GM19025 (cell line): Measurements from ENCODE around the gene ZNF625.

ENCODE experiments used
- ATAC-seq: cut with Tn5 transposase; IDR thresholded peaks from one replicate; pipeline ENCODE4 v1.9.1; 2021; ENCODE audit warnings: mild to moderate bottlenecking, low read depth, moderate library complexity; ENCODE audit not compliant: unreplicated experiment

Gene ZNF625

GRCh38 chr19:12156223-12157058 lies at the start of gene ZNF625:
Gene ZNF625 (minus strand): TSS chr19:12156734. CDS start chr19:12156558, 176 bp downstream.
- peak; percentile 94 for ATAC-seq

DNA sequence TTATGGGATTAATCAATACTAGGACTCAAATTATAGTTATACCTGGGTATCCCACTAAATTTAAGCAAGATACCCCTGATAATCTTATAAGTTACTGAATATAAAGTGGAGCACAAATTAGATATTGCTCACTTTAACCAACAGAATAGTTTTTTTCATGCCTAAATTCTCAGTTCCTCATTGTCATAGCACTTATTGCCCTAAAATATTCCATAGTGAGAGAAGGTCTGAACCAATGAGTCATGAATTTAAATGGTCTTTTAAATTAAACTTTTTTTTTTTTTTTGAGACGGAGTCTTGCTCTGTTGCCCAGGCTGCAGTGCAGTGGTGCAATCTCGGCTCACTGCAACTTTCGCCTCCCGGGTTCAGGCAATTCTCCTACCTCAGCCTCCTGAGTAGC lies 48.8 kb upstream of the ZNF625 start:
- no peak for ATAC-seq

GRCh38 chr19:12202250-12202649 lies 45.7 kb upstream of the ZNF625 start:
- ATAC-seq: no peak

- ATAC-seq: no peak
These were observed 43.4 kb upstream of the ZNF625 start for GRCh38 chr19:12199757-12200419.

DNA sequence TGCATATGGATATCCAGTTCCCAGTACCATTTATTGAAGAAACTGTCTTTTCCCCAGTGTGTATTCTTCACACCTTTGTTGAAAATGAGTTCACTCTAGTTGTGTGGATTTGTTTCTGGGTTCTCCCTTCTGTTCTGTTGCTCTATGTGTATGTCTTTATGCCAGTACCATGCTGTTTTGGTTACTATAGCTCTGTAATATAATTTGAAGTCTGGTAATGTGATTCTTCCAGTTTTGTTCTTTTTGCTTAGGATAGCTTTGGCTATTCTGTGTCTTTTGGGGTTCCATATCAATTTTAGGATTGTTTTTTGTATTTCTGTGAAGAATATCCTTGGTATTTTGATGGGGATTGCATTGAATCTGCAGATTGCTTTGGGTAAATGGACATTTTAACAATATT lies 41.6 kb upstream of the ZNF625 start:
- no peak for ATAC-seq

- no peak for ATAC-seq
These were observed 38.5 kb upstream of the ZNF625 start for GRCh38 chr19:12194827-12195731.

- ATAC-seq: no peak
These were observed 31.1 kb upstream of the ZNF625 start for GRCh38 chr19:12187625-12188024.

GRCh38 chr19:12180377-12180776 lies 23.8 kb upstream of the ZNF625 start:
- no peak for ATAC-seq

DNA sequence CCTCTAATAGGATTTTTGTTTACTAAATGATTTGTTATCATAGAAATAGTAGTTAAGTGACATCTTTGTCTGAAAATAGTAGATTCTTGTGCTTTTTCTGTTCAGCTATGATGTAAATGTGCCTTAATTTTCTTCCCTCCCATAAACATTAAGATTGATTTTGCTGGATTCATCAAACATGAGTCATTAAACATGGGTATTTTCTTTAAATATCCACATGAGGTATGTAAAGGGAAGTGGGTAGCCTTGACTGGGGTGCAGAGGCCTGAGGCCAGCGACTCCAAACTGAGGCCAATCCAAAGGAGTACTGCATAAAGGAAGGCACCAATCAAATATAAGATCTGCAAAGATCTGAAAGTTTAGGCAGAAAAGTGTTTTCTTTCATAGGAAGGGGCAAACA lies 10.1 kb upstream of the ZNF625 start:
- ATAC-seq: no peak

DNA sequence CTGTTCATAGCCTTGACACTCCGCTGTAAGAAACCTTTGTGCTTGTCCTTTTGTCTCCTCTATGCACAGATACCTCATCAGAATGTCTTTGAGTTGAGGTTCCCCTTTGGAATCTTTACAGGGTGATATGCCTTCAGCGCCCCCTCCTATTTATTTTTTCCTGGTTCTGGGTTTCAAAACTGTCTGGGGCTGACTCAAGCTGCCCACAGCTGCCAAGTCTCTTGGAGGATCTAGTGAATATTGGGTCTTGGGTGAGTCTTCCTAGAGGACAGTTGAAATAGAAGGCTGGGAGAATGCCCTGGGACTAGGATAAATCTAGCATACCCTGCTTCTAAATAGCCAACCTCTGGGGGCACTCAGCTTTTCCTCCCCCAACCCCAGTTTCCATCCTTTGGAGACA lies 7.3 kb upstream of the ZNF625 start:
- no peak for ATAC-seq

DNA sequence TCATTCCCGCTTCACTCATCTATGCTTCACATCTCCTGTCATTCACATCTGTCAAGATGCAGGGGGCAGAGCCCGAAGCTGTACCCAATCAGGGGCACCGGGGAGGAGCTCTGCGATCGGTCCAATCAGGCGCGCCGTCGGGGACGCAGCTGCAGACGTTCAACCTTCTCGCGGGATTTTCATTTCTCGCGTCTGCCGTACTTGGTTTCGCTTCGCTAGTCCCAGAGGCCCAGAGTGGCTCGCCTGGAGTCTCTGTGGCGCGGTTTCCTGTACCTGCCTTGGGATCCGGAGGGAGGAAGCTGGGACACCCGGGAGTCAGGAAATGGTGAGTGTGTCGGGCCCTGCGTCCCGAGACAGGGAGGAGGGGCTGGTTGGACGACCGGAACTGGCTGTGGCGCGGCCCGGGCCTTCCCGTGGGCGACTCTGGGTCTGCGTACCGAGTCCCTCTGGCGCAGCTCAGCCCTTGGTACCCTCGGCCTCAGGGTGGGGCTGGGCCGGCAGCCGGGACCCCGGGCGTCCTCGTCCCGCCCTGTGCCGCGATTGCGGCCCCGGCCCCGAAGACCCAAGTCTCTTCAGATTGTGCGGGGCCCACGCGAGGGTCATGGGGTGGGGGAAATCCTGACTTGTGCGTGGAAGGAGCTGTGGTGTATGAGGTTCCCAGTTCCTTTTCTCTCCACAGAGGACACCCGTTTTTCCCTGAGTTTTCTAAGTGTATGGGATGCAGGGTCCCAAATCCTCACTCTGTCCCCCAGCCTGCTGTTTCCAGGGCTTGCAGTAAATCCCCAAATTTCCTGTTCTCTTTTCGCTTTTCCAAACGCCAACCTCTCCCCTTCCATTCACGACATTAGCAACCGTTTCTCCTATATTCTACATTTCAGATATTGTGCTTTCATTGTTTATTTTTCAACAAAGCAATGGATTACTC lies 6.6 kb upstream of the ZNF625 start, which contains the start of gene ZNF136:
Gene ZNF136 (plus strand): TSS at position 215 of the 925 bp plus-strand sequence. CDS start 108 bp downstream, at position 323.
- peak; percentile 94 for ATAC-seq

DNA sequence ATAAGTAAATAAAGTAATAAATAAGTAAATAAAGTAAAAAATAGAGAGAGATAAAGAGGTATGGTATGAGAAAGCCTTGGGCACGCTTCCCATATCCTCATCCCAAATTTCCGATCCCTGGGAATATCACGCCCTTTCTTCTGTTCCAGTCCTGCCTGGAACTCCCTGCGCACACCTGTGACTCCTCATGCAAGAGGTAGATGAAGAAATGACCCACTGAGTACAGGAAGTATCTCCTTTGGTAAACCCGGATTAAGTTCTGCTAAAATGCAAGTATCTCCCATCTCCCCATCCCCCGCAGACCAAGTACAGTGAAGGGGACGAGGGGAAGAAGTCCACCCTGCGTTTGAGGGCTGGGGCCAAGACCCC lies 6.0 kb upstream of the ZNF625 start:
- ATAC-seq: no peak

- no peak for ATAC-seq
These were observed 3.4 kb upstream of the ZNF625 start for GRCh38 chr19:12159773-12160414.

DNA sequence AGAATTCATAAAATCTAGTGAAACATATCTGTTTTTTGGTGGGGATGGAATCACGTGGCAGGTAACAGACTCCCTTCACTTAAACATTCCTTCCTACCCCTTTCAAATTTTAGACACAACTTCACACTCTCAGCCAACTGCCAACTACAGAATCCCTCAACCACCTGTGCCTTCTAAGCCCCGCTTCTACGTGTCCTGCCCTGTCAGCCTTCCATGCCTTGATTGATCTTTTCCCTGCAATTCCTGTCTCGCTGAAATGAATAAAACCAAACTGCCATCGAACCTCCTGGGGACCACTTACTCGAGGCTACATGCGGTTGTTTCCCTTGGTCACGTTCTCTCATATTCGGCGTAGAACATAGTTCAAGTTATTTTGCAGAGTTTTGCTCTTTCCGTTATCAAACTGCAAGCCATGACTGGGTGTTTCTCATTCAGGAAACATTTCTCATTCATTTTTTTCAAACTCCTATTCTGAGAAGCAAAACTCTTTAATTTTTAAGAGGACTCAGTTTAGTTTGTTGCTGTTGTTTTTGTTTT lies 1.1 kb downstream of the ZNF625 start:
- no peak for ATAC-seq

- ATAC-seq: no peak
These were observed 11.2 kb downstream of the ZNF625 start for GRCh38 chr19:12145348-12145747.

DNA sequence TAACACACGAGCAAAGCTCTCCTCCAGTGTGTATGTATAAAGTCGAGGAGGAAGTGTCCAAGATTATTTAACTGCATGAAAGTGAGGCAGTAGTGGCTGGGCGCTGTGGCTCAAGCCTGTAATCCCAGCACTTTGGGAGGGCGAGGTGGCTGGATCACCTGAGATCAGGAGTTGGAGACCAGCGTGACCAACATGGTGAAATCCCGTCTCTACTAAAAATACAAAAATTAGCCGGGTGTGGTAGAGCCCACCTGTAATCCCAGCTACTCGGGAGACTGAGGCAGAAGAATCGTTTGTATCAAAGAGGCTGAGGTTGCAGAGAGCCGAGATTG lies 15.2 kb downstream of the ZNF625 start:
- no peak for ATAC-seq

- peak; percentile 7 for ATAC-seq
These were observed 15.8 kb downstream of the ZNF625 start for GRCh38 chr19:12140545-12141404.

GRCh38 chr19:12139885-12140544 lies 16.5 kb downstream of the ZNF625 start, which contains the start of gene ZNF20:
Gene ZNF20 (minus strand): TSS chr19:12140350. CDS start chr19:12140182, 168 bp downstream.
- peak; percentile 88 for ATAC-seq
